HL-60 (cell line): ENCODE measurements around the gene NT5C.
"Not testable (repeated sequence)": the region's sequence is repeated elsewhere in the genome, so short reads cannot be mapped to it uniquely, and the experiment has no call there.

Source experiments
- CTCF ChIP-seq: IDR thresholded peaks from one replicate; pipeline ENCODE4 v1.5.1; 2011; ENCODE audit warnings: low read length, control low read depth, inconsistent platforms; ENCODE audit not compliant: insufficient read depth
- POLR2AphosphoS5 ChIP-seq: IDR thresholded peaks from 2 replicates; pipeline ENCODE4 v1.6.1; 2012; ENCODE audit warnings: low read depth

- TF ChIP-seq CTCF, POLR2AphosphoS5: not testable (repeated sequence)
Measured at GRCh38 chr17:75137762-75138161, 6.2 kb upstream of the NT5C start.
